ENCODE results near the gene LTO1.

LTO1 gene

DNA sequence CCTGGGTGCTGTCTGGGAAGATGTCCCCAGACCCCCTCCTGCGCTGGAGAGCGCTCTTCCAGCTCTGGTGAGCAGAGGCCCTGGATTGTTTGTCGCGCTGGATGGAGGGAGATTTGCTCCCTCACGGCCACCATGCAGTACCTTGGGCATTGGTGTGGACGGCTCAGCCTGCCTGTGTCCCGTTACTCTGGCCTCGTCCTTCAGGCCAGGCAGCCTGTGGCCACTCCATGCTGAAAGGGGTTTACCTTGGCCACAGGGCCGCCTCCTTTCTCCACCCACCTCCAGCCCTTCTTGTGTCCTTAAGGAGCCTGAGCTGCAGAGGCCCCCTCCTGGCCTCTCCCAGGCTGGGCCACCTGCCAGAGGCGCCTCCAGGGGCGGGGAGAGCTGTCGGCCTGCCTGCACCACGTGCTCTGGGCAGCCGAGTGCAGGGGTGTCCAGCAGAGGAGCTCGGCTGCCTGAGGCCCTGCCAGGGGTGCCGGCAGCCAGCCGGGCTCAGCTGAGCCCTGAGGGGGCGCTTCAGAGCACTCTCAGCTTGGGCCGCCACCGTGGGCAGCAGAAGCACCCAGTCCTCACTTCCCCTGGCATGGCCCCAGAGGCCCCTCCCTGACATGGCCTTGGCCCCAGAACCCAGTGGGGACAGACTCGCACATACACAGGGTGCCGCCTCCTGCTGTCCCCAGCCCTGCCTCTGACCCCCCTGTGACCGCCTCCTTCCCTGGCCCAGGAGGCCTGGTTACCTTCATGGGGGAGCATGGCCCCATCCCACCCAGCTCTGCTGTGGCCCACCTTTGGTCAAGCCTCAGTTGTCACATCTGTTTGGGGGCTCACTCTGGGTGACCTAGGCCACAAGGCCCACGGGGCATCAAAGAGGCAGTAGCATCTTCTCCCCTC lies 30.8 kb downstream of the LTO1 start:
- DNase-seq = no peak

DNA sequence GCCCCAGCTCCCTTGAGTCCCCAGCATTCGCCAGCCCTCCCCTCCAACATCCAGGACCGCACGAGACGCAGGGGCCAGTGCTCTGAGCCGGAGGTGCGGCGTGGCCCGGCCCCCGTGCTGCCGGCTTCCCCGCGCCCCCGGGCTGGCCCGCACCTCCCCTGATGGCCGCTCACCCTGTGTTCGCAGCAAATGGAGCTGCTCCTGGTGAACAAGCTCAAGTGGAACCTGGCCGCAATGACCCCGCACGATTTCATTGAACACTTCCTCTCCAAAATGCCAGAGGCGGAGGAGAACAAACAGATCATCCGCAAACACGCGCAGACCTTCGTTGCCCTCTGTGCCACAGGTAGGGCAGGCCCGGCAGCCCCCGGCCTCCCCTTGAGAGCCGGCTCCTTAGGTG lies 31.5 kb downstream of the LTO1 start:
- no peak for DNase-seq

DNA sequence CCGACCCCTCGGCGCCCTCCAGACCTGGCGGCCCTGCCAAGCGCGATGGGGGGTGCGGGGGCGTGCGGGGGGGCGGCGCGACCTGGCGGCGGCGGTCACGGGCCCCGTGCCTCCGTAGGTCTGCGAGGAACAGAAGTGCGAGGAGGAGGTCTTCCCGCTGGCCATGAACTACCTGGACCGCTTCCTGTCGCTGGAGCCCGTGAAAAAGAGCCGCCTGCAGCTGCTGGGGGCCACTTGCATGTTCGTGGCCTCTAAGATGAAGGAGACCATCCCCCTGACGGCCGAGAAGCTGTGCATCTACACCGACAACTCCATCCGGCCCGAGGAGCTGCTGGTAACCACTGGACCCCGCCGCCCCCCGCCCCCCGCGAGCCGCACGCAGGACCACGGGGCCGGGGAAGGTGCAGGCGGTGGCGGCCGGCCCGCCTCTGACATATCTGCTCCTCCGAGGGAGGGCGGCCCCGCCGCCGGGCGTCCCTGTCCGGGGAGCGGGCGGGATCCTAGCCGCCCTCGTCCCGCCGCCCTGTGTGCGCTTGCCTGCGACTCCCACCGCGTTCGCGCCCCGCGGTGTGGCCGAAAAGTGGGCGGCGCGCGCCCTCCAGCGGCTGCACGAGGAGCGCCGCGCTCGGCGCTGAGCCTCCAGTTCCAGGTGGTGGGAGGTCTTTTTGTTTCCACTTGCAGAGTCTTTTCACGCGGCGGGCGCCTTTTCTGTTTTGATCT lies 32.1 kb downstream of the LTO1 start:
- DNase-seq = no peak

DNA sequence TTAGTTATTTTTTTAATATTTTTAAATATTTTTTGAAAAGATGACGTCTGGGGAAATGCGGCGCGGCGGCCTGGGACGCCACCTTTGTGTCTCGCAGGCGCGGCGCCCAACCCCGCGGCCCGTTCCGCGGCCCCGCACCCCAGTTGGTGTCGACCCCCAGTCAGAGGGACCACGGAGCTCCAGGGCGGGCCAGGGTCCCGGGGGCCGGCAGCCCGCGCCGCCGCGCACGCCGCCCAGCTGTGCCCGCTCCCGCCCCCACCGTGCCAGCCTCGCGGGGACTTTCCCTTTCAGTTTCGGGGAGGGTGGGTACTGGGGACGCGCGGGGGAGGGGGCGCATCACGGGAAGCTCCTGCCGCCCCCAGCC lies 32.6 kb downstream of the LTO1 start:
- DNase-seq = no peak

DNA sequence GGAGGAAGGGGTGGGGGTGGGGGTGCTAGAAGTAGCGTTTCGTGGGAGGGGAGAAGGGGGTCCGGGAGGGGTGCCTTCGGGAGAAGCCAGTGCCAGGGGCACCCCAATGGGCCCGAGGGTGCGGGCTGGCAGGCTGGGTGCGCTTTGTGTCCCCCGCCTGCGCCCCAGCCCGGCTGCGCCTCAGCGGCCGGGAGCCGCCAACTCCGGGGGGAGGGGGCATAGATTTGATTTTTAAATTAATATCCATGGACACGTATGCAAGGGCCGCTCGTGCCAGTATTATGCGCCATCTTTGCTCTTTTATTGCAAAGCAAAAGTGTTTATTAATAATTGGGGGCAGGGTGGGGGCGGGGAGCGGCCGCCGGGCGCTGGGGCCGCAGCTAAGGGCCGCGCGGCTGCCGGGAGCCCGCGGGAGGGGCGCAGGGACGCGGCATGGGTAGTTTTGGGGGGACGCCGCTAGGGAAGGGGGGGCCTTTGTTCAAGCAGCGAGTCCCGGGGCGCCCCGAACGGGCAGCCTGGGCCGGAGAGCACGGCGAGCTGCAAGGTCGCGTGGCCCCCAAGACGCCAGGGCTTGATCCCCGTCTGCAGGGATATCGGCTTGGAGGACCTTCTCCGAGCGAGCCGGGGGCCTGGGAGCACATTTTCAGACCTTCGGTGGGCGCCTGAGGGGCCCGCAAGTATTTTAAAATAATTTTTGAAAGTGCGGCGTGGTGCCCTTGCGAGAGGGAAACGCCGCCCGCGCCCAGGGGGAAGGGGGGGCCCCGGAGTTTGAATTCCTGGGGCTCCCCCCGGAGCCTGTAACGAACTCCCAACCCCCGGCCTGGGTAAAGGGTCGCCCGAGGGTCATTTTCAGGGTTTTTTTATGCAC lies 33.2 kb downstream of the LTO1 start:
- no peak for DNase-seq

DNA sequence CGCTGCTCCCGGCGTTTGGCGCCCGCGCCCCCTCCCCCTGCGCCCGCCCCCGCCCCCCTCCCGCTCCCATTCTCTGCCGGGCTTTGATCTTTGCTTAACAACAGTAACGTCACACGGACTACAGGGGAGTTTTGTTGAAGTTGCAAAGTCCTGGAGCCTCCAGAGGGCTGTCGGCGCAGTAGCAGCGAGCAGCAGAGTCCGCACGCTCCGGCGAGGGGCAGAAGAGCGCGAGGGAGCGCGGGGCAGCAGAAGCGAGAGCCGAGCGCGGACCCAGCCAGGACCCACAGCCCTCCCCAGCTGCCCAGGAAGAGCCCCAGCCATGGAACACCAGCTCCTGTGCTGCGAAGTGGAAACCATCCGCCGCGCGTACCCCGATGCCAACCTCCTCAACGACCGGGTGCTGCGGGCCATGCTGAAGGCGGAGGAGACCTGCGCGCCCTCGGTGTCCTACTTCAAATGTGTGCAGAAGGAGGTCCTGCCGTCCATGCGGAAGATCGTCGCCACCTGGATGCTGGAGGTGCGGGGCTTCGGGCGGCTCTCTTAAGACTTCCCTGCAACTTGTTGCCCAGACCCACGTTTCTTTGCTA lies 34.1 kb downstream of the LTO1 start, which contains the start of gene CCND1:
Gene CCND1 (plus strand): TSS at position 162 of the 587 bp plus-strand sequence. CDS start 158 bp downstream, at position 320.
- no peak for DNase-seq

DNA sequence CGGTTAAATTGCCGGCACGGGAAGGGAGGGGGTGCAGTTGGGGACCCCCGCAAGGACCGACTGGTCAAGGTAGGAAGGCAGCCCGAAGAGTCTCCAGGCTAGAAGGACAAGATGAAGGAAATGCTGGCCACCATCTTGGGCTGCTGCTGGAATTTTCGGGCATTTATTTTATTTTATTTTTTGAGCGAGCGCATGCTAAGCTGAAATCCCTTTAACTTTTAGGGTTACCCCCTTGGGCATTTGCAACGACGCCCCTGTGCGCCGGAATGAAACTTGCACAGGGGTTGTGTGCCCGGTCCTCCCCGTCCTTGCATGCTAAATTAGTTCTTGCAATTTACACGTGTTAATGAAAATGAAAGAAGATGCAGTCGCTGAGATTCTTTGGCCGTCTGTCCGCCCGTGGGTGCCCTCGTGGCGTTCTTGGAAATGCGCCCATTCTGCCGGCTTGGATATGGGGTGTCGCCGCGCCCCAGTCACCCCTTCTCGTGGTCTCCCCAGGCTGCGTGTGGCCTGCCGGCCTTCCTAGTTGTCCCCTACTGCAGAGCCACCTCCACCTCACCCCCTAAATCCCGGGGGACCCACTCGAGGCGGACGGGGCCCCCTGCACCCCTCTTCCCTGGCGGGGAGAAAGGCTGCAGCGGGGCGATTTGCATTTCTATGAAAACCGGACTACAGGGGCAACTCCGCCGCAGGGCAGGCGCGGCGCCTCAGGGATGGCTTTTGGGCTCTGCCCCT lies 34.7 kb downstream of the LTO1 start:
- no peak for DNase-seq

DNA sequence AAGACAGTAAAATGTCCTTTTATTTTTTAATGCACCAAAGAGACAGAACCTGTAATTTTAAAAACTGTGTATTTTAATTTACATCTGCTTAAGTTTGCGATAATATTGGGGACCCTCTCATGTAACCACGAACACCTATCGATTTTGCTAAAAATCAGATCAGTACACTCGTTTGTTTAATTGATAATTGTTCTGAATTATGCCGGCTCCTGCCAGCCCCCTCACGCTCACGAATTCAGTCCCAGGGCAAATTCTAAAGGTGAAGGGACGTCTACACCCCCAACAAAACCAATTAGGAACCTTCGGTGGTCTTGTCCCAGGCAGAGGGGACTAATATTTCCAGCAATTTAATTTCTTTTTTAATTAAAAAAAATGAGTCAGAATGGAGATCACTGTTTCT lies 35.3 kb downstream of the LTO1 start:
- DNase-seq = no peak

DNA sequence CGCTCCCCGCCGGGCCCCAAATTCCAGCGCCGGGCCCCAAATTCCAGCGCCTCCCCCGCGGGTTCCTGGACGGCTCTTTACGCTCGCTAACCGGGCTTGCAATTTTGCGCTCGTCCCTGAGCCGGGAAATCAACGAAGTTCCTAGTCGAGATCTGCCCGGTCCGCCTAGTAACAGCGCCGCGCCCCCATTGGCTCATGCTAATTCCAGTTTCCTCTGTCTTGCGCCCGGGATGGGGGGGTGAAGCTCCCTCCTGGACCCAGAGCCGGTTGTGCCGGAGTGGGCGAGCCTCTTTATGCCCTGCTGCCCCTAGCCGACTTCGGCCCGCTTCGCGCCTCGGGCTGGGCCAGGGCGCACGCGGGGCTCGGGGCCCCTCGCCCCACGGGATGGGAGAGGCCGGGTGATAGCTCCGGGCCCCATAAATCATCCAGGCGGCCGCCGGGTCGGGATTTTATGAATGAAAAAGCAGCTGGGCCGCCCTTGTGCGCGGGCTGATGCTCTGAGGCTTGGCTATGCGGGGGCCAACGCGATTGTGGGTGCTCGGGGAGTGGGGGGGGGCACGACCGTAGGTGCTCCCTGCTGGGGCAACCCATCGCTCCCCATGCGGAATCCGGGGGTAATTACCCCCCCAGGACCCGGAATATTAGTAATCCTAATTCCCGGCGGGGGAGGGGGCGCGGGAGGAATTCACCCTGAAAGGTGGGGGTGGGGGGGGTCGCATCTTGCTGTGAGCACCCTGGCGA lies 36.0 kb downstream of the LTO1 start:
- no peak for DNase-seq

DNA sequence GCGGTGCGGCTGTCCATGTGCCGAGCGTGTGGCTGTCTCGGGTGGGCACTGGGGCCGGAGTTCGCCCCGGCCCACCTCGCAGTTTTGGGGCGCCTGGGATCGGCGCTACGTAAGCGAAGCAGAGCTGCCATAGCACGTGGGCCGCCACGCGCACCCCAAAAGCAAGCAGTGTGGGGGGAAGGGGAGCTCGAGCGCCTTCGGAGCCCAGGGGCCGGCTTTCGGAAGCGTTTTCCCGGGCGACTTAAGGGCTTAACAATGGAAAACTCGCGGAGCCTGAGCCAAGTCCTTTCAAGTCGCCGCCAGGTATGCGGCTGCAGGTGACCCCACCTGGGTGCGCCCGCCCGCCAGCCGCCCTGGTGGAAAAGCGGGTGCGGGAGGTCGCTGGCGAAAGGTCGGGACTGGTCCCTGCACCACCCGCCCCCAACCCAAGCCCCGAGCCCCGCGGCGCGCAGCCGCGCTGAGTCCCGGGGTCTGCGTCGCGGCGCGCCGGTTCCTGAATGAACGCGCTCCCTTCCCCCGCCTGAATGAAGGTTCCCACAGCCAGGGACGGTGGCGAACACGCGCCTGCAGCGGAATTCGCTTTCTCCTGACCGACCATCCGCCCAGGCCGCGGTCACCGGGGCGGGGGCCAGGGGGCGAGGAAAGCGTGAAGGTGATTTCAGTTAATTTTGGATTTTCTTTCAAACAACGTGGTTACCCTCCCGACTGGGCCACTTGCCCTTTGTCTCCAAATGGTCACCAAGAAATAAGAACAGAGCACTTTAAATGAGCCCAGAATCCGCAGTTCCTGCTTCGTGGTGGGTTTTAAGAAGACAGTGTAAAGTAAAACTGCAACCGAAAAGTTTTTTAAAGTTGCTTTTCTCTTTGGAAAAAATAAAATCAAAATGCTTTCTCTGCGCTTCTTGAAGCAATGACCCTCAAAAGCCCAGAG lies 36.9 kb downstream of the LTO1 start:
- no peak for DNase-seq

DNA sequence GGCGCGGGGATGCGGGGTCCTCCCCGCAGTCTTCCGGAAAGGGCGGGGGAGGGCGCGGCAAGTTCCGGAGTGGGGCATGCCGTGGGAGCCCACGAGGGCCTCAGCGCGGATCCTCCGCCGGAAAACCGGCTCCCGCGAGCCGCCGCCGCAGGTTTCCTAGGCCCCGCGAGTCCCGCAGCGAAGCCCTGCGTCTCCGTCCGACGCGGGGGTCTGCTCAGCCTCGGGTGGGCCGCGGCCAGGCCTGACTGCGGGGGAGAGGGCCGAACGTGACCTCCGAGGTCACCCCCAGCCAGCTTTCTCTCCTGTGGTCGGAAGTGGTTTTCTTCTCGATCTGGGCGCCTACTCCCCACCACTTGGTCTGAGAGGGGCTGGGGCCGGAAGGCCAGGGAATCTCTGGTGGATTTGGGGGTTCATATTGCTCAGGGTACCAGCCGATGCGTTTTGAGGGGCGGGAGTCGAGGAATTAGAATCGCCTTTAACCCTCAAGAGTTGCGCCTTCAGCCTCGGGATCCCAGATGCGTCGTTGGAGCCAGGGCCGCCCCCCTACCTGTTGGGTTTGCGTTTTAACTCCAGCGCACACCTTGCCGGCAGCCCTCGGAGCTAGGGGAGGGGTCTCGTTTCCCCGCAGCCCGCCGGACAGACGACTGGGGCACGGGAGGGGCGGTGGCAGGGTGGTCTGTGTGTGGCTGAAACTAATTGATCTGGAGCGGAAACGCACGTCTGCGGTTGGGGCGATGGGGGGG lies 37.8 kb downstream of the LTO1 start:
- DNase-seq = no peak

DNA sequence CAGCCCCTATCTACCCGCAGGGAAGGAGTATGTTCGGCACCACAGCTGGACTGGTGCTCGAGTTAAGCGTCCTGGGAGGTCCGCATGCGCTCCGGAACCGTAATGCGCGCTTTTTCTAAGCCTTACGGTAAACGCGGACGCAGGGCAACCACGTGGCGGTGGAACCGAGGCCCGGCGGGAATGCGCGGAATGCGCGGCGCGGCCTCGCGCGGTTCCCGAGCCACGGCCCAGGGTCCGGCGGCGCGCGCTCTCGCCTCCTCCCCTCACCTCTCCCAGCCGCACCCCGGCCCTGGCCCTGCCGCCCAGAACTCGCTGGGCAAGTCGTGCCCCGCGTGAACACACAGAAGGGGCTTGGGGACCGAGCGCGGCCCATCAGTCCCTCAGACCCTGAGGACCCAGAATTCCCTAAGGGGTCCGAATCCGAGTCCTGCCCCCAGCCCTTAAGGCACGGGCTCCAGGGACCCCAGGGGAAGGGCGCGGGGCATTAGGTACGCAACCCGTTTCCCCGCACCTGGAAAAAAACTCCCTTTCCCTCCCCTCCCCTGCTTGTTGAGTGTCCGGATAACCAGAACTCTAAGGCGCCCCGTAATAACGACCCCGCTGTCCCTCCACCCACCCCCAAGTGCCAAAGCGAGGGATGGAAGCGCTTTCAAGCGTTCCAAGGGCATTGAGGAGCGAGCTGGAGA lies 38.5 kb downstream of the LTO1 start:
- DNase-seq = no peak

DNA sequence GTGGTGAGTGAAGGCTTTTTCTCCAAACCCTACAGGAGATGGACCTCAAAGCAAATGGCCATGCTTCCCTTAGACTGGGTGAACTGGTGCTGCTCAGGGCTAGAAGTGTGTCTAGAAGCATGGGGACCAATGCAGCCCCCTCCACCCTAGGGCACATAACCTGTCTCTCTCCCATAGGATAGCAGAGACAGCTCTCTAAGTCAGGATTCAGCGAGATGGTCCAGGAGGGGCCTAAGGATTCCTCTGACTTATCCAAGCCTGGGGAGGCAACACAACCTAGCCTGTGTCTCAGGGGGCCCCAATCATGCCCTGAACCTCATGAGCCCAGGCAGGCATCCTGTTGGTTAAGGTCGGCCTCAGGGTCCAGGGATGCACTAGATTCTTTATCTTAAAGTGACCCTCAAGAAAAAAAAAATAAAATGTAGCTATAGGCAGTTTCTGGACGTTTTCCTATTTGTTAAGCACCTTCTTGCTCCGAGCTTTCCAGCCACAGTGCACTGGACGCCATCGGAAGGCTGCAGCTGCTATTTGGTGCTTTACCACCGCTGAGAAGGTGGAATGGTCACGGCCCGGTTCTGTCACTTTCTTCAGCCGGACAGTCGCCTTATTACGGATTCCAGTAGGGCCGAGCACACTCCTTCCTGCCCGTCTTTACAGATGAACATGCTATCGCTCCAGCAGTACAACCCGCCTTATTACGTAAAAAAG lies 39.2 kb downstream of the LTO1 start:
- no peak for DNase-seq

DNA sequence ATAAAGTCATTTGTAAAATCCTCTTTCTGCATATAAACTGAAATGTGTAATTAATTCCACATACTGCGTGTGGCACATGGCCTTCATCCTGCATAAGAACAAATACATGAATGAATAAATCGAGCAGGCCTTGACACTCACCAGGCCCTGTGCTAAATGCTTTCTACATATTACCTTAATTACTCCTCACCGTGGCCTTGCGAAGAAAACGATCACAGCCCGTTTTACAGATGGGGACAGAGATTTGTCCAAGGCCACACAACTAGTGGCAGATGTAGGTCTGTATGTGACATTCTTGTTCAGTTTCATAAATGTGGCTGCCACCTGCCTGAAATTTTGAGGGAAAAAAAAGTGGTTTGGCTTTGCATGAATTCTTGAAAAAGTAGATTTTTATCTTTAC lies 40.0 kb downstream of the LTO1 start:
- no peak for DNase-seq

DNA sequence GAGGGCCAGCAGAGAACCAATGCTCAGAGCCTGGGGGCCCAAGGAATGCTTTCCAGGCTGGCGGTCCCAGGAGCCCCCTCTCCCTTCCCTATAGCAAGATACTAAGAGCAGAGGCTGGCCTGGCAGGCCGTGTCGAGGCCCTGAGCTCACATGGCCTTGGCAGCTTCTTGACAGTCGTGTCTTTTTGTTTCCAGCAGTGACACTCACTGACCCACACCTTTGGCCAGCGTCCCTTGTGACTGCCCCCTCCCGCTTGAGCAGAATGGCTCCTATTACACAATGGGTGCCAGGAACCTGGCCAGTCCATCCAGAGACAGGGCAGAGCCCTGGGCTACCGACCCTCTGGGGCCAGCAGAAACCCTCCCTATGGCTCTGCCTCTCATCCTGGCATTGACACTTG lies 40.6 kb downstream of the LTO1 start:
- DNase-seq = no peak

DNA sequence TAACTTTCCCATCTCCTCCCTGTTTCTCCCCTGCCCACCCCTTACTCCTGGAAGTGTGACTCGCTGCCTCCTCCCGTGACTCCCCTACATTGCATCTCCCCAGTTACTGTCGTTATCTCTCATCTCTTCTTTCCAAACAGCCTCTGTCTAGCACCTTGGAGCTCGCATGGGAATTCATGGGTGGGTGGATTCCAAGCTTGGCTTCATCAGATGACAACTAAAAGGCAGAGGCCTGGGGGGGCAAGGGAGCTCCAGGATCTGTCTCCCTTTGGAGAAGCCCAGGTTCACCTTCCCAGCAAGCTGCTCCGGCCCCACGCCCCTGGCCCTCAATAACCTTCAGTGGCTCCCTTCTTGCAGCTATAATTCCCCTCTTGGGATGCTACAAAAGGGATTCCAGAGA lies 41.1 kb downstream of the LTO1 start:
- no peak for DNase-seq

DNA sequence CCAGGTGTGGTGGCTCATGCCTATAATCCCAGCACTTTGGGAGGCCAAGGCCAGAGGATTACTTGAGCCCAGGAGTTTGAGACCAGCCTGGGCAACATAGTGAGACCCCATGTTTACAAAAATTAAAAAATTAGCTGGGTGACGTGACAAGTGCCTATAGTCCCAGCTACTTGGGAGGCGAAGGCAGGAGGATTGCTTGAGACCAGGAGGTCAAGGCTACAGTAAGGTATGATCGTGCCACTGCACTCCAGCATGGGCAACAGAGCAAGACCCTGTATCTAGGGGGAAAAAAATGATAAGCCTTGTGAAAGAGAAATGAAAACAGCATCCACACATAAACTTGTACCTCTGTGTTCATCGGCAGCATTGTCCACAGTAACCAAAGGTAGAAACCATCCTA lies 42.3 kb downstream of the LTO1 start:
- no peak for DNase-seq

DNA sequence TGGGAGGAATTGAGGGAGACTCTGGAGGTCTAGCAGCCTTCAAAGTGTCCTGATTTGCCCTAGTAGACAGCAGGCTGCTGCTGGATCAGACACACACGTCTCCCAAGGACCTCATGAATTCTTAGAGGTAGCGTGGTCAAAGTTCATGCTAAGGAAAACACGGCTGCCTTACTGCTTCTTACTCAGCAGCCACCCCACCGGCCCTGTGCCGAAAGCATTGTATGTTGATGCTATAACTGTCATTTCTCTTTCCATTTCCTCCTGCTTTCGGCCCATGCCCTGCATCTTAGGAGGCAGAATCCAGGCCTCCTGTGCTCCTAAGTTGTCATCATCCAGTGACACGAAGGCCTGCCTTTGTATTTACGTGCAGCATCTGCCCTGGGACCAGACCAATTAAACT lies 44.7 kb downstream of the LTO1 start:
- no peak for DNase-seq
